ENCODE results near the gene DNER. TPM values are rescaled to one million over a fixed set of nuclear protein-coding genes. Genes with fewer than 3 reads are reported as not detected.

Gene DNER
- total RNA-seq, 4 donors from 2014 or later, result 1.5 to 13.1 (median 4.7) TPM

DNA sequence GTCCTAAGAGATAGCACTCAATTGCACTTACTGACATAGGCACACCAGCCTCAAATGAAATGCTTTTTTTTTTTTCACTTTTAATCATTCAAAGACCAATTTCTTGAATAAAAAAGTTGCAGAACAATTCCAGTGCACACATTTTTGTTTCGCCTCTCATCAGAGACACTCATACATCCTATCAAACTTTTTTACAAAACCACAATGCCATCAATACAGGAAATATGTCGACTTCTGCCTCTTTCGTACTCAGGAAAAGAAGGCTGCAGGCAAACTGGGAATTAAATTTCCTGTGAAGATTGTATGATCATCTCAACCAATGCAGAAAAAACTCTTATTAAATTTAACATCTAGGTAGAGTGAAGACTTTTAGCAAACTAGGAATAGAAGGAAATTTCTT is 112.4 kb downstream of the DNER start:
- DNase-seq (ENCODE audit: low spot score in 2 of 2), result no peak
- Histone ChIP-seq H3K36me3 (no peaks in the 10 kb centered on the region), H3K27me3 (no peaks in the 10 kb centered on the region), H3K9me3 (no peaks in the 10 kb centered on the region), H3K4me3 (no peak overlapping the region), H3K27ac (no peak overlapping the region), H3K4me1 (no peaks in the 10 kb centered on the region)
- TF ChIP-seq CTCF (IDR thresholded peaks at IDR 0.05), result no peak
- no peak for TF ChIP-seq POLR2A (IDR thresholded peaks at IDR 0.05)
- TF ChIP-seq EP300 (IDR thresholded peaks at IDR 0.05), result no peak
- WGBS, 2 donors, result 67 to 71% methylated on average over 3 of the region's 3 CpGs

- H3K27me3 ChIP-seq, result no peaks in the 10 kb centered on the region
- no peak overlapping the region for H3K27ac ChIP-seq
- no peak for DNase-seq (ENCODE audit: low spot score in 2 of 2)
- no peaks in the 10 kb centered on the region for H3K36me3 ChIP-seq
- H3K4me3 ChIP-seq, result no peak overlapping the region
- TF ChIP-seq EP300 (IDR thresholded peaks at IDR 0.05), result no peak
- TF ChIP-seq POLR2A (IDR thresholded peaks at IDR 0.05), result no peak
- TF ChIP-seq CTCF (IDR thresholded peaks at IDR 0.05), result no peak
- H3K4me1 ChIP-seq, result no peaks in the 10 kb centered on the region
- no peaks in the 10 kb centered on the region for H3K9me3 ChIP-seq
- 63 to 72% methylated on average over 2 of the region's 2 CpGs for WGBS, 2 donors
Measured at GRCh38 chr2:229601396-229601795, 113.0 kb downstream of the DNER start.

- TF ChIP-seq EP300 (IDR thresholded peaks at IDR 0.05), result no peak
- TF ChIP-seq POLR2A (IDR thresholded peaks at IDR 0.05), result no peak
- TF ChIP-seq CTCF (IDR thresholded peaks at IDR 0.05), result no peak
- no peak overlapping the region for H3K27ac ChIP-seq
- H3K4me1 ChIP-seq, result no peaks in the 10 kb centered on the region
- H3K36me3 ChIP-seq, result no peaks in the 10 kb centered on the region
- H3K9me3 ChIP-seq, result no peaks in the 10 kb centered on the region
- WGBS, 2 donors, result 81 to 88% methylated on average over 3 of the region's 3 CpGs
- no peaks in the 10 kb centered on the region for H3K27me3 ChIP-seq
- DNase-seq (ENCODE audit: low spot score in 2 of 2), result no peak
- no peak overlapping the region for H3K4me3 ChIP-seq
Measured at GRCh38 chr2:229598227-229598626, 116.1 kb downstream of the DNER start.

DNA sequence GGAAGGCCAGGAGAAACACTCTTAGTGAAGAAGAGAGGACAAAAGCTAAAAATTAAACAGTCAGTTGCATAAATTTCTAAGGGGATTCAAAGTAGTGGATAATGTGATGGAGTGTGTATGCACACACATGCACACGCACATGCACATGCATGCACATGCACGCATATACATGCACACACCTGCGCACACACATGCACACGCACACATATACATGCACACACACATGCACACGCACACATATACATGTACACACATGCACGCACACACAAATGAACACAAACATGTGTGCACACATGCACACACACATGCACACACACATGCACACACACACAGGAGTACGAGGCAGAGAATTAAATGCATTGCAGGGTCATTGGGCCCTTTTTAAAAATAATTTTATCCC is 117.6 kb downstream of the DNER start:
- WGBS, 2 donors, result 65 to 66% methylated on average over 7 of the region's 7 CpGs
- no peaks in the 10 kb centered on the region for H3K36me3 ChIP-seq
- DNase-seq (ENCODE audit: low spot score in 2 of 2), result no peak
- no peak overlapping the region for H3K27ac ChIP-seq
- H3K27me3 ChIP-seq, result no peaks in the 10 kb centered on the region
- TF ChIP-seq CTCF (IDR thresholded peaks at IDR 0.05), result no peak
- no peaks in the 10 kb centered on the region for H3K9me3 ChIP-seq
- no peaks in the 10 kb centered on the region for H3K4me1 ChIP-seq
- H3K4me3 ChIP-seq, result no peak overlapping the region

- no peaks in the 10 kb centered on the region for H3K27me3 ChIP-seq
- no peak for DNase-seq (ENCODE audit: low spot score in 2 of 2)
- H3K4me1 ChIP-seq, result peaks cover 0 to 4% (median 0%) of the 10 kb centered on the region in 4 donors
- no peaks in the 10 kb centered on the region for H3K9me3 ChIP-seq
- no peaks in the 10 kb centered on the region for H3K36me3 ChIP-seq
- H3K27ac ChIP-seq, result no peak overlapping the region
- 63 to 71% methylated on average over 9 of the region's 9 CpGs for WGBS, 2 donors
- no peak overlapping the region for H3K4me3 ChIP-seq
- TF ChIP-seq EP300 (IDR thresholded peaks at IDR 0.05), result no peak
- no peak for TF ChIP-seq CTCF (IDR thresholded peaks at IDR 0.05)
- no peak for TF ChIP-seq POLR2A (IDR thresholded peaks at IDR 0.05)
Measured at GRCh38 chr2:229591611-229592010, 122.7 kb downstream of the DNER start.
